HepG2 (cell line): ENCODE measurements around the gene HEMK1. TPM values are rescaled to one million over a fixed set of nuclear protein-coding genes. Genes with fewer than 3 reads are reported as not detected.

ENCODE experiments used
- HBP1 ChIP-seq: IDR thresholded peaks from 2 replicates; pipeline ENCODE4 v1.6.1; 2016; ENCODE audit warnings: low read depth, control low read depth
- HDAC1 ChIP-seq: sonication (generic); formaldehyde crosslinking; IDR thresholded peaks from 2 replicates; pipeline ENCODE4 v1.5.1; 2020; ENCODE audit warnings: mild to moderate bottlenecking, missing genetic modification reagents
- HIC2 ChIP-seq: sonication (generic); formaldehyde crosslinking; IDR thresholded peaks from 2 replicates; pipeline ENCODE4 v1.9.0; 2022; ENCODE audit warnings: low read depth, missing genetic modification reagents
- JUND ChIP-seq: sonication (generic); formaldehyde crosslinking; IDR thresholded peaks from 2 replicates; pipeline ENCODE4 v1.8.0; 2022; ENCODE audit warnings: mild to moderate bottlenecking, missing genetic modification reagents
- RFX5 ChIP-seq: IDR thresholded peaks from 2 replicates; pipeline ENCODE4 v1.6.1; 2011; ENCODE audit warnings: low read depth, low read length, improper control_type of control experiment
- SMAD1 ChIP-seq: sonication (generic); formaldehyde crosslinking; IDR thresholded peaks from 2 replicates; pipeline ENCODE4 v1.4.0; 2020; ENCODE audit warnings: missing genetic modification reagents, low read depth, mild to moderate bottlenecking, borderline replicate concordance
- TBP ChIP-seq: sonication (generic); formaldehyde crosslinking; IDR thresholded peaks from 2 replicates; pipeline ENCODE4 v1.5.0; 2020; ENCODE audit warnings: missing genetic modification reagents
- U2AF2 ChIP-seq: fragments of 200-400 bp; formaldehyde crosslinking; IDR thresholded peaks from 2 replicates; pipeline ENCODE4 v1.6.1; 2017; ENCODE audit warnings: low read depth, mild to moderate bottlenecking, low read length
- ZBTB10 ChIP-seq: sonication (generic); formaldehyde crosslinking; IDR thresholded peaks from 2 replicates; pipeline ENCODE4 v1.4.0; 2020; ENCODE audit warnings: missing genetic modification reagents, borderline replicate concordance
- ZKSCAN5 ChIP-seq: sonication (generic); formaldehyde crosslinking; IDR thresholded peaks from 2 replicates; pipeline ENCODE4 v1.5.1; 2020; ENCODE audit warnings: mild to moderate bottlenecking, missing genetic modification reagents
- ZNF101 ChIP-seq: sonication (generic); formaldehyde crosslinking; IDR thresholded peaks from 2 replicates; pipeline ENCODE4 v1.4.0; 2020; ENCODE audit warnings: mild to moderate bottlenecking, low read depth, missing genetic modification reagents, borderline replicate concordance
- ZNF234 ChIP-seq: sonication (generic); formaldehyde crosslinking; conservative IDR thresholded peaks from 2 replicates; pipeline ENCODE4 v1.5.1; 2020; ENCODE audit warnings: mild to moderate bottlenecking, missing genetic modification reagents
- ZNF253 ChIP-seq: sonication (generic); formaldehyde crosslinking; IDR thresholded peaks from 2 replicates; pipeline ENCODE4 v1.8.0; 2022; ENCODE audit warnings: mild to moderate bottlenecking, missing genetic modification reagents, borderline replicate concordance
- ZNF530 ChIP-seq: sonication (generic); formaldehyde crosslinking; IDR thresholded peaks from 2 replicates; pipeline ENCODE4 v1.5.0; 2020; ENCODE audit warnings: low read depth, mild to moderate bottlenecking, missing genetic modification reagents
- ZNF563 ChIP-seq: sonication (generic); formaldehyde crosslinking; IDR thresholded peaks from 2 replicates; pipeline ENCODE4 v1.8.0; 2022; ENCODE audit warnings: mild to moderate bottlenecking, moderate library complexity, missing genetic modification reagents
- ZNF577 ChIP-seq: sonication (generic); formaldehyde crosslinking; IDR thresholded peaks from 2 replicates; pipeline ENCODE4 v1.4.0; 2020; ENCODE audit warnings: mild to moderate bottlenecking, low read depth, missing genetic modification reagents, borderline replicate concordance
- ZNF710 ChIP-seq: sonication (generic); formaldehyde crosslinking; IDR thresholded peaks from 2 replicates; pipeline ENCODE4 v1.5.0; 2020; ENCODE audit warnings: mild to moderate bottlenecking, missing genetic modification reagents, borderline replicate concordance
- ZNF784 ChIP-seq: sonication (generic); formaldehyde crosslinking; IDR thresholded peaks from 2 replicates; pipeline ENCODE4 v1.5.1; 2020; ENCODE audit warnings: missing genetic modification reagents, mild to moderate bottlenecking, borderline replicate concordance
- ZZZ3 ChIP-seq: sonication (generic); formaldehyde crosslinking; IDR thresholded peaks from 2 replicates; pipeline ENCODE4 v1.4.0; 2020; ENCODE audit warnings: missing genetic modification reagents, mild to moderate bottlenecking, borderline replicate concordance
- polyA plus RNA-seq, 8 experiments: library from polyadenylated mRNA; depleted of rRNA in 3 of 8; stranded (reverse) in 7 of 8; unstranded in 1 of 8; fragments of >200 nt; fragmentation: Illumina TruSeq in 4 of 8; extraction: Trizol in 4 of 8; gene quantifications; 2 replicates each; pipeline versions ENCODE4 v1.2.1 to v1.2.3, GENCODE V29; 2011 to 2016; ENCODE audit warnings: low read depth in 4 of 8, missing spikeins in 1 of 8, mixed read lengths in 1 of 8; ENCODE audit not compliant: insufficient read depth in 1 of 8
- total RNA-seq, 5 experiments: library from RNA; depleted of rRNA; stranded (reverse); fragments of >200 nt; fragmentation: Illumina TruSeq; extraction: Trizol; gene quantifications; 2 replicates each; pipeline ENCODE4 v1.2.3, GENCODE V29; 2016; ENCODE audit warnings: low read depth in 1 of 5

The HEMK1 gene
- total and polyA plus RNA-seq, 2 of the 13 experiments (the other 11 are each of a cell fraction or from before 2014, with no cell fraction given), result 9.8 to 12.6 TPM

- TF ChIP-seq ZBTB10 (peak; percentile 75; the same call in 1 of the 2 replicates), SMAD1 (peak; percentile 86; the same call in 1 of the 2 replicates), TBP (no peak), ZZZ3 (CRISPR knock-in tag) (peak; percentile 61; the same call in 1 of the 2 replicates), ZNF530 (CRISPR knock-in tag) (no peak), HDAC1 (CRISPR knock-in tag) (peak; percentile 88), ZNF577 (0 out of 2 replicates have a peak, but pooled peaks have one; percentile 40), ZNF784 (CRISPR knock-in tag) (peak; percentile 85; the same call in 1 of the 2 replicates), ZKSCAN5 (no peak), ZNF253 (CRISPR knock-in tag) (0 out of 2 replicates have a peak, but pooled peaks have one; percentile 67), ZNF563 (peak; percentile 62; the same call in 1 of the 2 replicates), ZNF710 (CRISPR knock-in tag) (no peak), ZNF234 (CRISPR knock-in tag) (no peak), HBP1 (peak; percentile 20; the same call in 1 of the 2 replicates), RFX5 (no peak; the same call in 1 of the 2 replicates), JUND (CRISPR knock-in tag) (peak; percentile 37; the same call in 1 of the 2 replicates), HIC2 (CRISPR knock-in tag) (peak; percentile 80), ZNF101 (0 out of 2 replicates have a peak, but pooled peaks have one; percentile 57), U2AF2 (no peak)
These were observed 42.3 kb downstream of the HEMK1 start, which contains the start of gene CISH (continued) for GRCh38 chr3:50611464-50612233.
